GM10266 (cell line): ENCODE results near the gene RSRC1.

Experiments used
- DNase-seq: peaks from one replicate; pipeline ENCODE4 v3.0.0; 2012; ENCODE audit errors: extremely low spot score
- CTCF ChIP-seq: IDR thresholded peaks from 2 replicates; pipeline ENCODE4 v1.5.1; 2012; ENCODE audit warnings: mild to moderate bottlenecking, low read depth; ENCODE audit not compliant: control insufficient read depth, insufficient read depth; ENCODE audit errors: missing control alignments

The RSRC1 gene

GRCh38 chr3:158105710-158106253, 4.1 kb upstream of the RSRC1 start:
- TF ChIP-seq CTCF, result no peak

GRCh38 chr3:158106766-158107471, 3.0 kb upstream of the RSRC1 start:
- TF ChIP-seq CTCF, result no peak
- DNase-seq, result no peak

More at GRCh38 chr3:158105710-158106253, 4.1 kb upstream of the RSRC1 start:
- no peak for DNase-seq

- TF ChIP-seq CTCF, result no peak
- no peak for DNase-seq
These were observed 2.1 kb upstream of the RSRC1 start for GRCh38 chr3:158107605-158108444.

- DNase-seq, result no peak
- no peak for TF ChIP-seq CTCF
These were observed 1.4 kb upstream of the RSRC1 start for GRCh38 chr3:158108445-158108985.

- no peak for DNase-seq
- TF ChIP-seq CTCF, result no peak
These were observed 540 bp upstream of the RSRC1 start for GRCh38 chr3:158109295-158109803.

- TF ChIP-seq CTCF, result no peak
- no peak for DNase-seq
These were observed 749 bp downstream of the RSRC1 start for GRCh38 chr3:158110658-158111018.
